Uterus (tissue), 4 donors: ENCODE results near the gene PSMC3. TPM values are rescaled to one million over a fixed set of nuclear protein-coding genes. Genes with fewer than 3 reads are reported as not detected.
A peak's percentile ranks its signal among the peaks of the same experiment; 100 is the strongest.

Source experiments
- DNase-seq, 2 donors: peaks; one replicate each; pipeline ENCODE4 v3.0.0-alpha.2; 2019 to 2020
- H3K27ac ChIP-seq, 2 donors: fragments of 200-600 bp; sonication (generic); 1 replicate in 1 of 2; 2 replicates in 1 of 2; pipeline ENCODE4 v1.5.1; 2016 to 2018
- H3K27me3 ChIP-seq, 2 donors: fragments of 200-600 bp; sonication (generic); one replicate each; pipeline ENCODE4 v1.5.1; 2018 to 2019; ENCODE audit warnings: control low read depth in 1 of 2
- H3K36me3 ChIP-seq, 2 donors: fragments of 200-600 bp; sonication (generic); one replicate each; pipeline ENCODE4 v1.5.1; 2019; ENCODE audit warnings: control low read depth in 1 of 2
- H3K4me1 ChIP-seq, 2 donors: fragments of 200-600 bp; sonication (generic); one replicate each; pipeline ENCODE4 v1.5.1; 2018 to 2019; ENCODE audit warnings: control low read depth in 1 of 2
- H3K4me3 ChIP-seq, 2 donors: fragments of 200-600 bp; sonication (generic); 1 replicate in 1 of 2; 2 replicates in 1 of 2; pipeline ENCODE4 v1.5.1; 2018 to 2019; ENCODE audit warnings: mild to moderate bottlenecking in 1 of 2
- H3K9me3 ChIP-seq, 2 donors: fragments of 200-600 bp; sonication (generic); one replicate each; pipeline ENCODE4 v1.5.1; 2019; ENCODE audit warnings: control low read depth in 1 of 2
- CTCF ChIP-seq, 4 experiments: fragments of 200-600 bp in 2 of 4; fragments of 450-650 bp in 2 of 4; sonication (generic) in 2 of 4; IDR thresholded peaks; one replicate each; pipeline ENCODE4 v1.5.1; 2016 to 2019; ENCODE audit warnings: antibody characterized with exemption in 4 of 4, mild to moderate bottlenecking in 2 of 4, moderate library complexity in 1 of 4
- POLR2A ChIP-seq, 2 donors: fragments of 450-650 bp; IDR thresholded peaks; one replicate each; pipeline ENCODE4 v1.6.1; 2016; ENCODE audit warnings: antibody characterized with exemption in 2 of 2, mild to moderate bottlenecking in 1 of 2, moderate library complexity in 1 of 2
- intact Hi-C: fragments of 100-400 bp; cut with DNase I; formaldehyde crosslinking; loops from one replicate; pipeline ENCODE4 v1.15.1; 2023; ENCODE audit warnings: low total_unique reads
- total RNA-seq, 4 donors: library from RNA; depleted of rRNA in 3 of 4; stranded (reverse); fragments of >200 nt in 3 of 4; gene quantifications; one replicate each; pipeline versions ENCODE4 v1.1.0 to v1.2.4, GENCODE V29; 2014 to 2023
- donor health status: DM: yes; HTN: yes; CAD: no.

Gene PSMC3
- total RNA-seq, 4 donors from 2014 or later: 43.8 to 161 (median 96.2) TPM

GRCh38 chr11:47403571-47403970 is 22.7 kb downstream of the PSMC3 start:
- Histone ChIP-seq H3K27ac (no peak overlapping the region), H3K4me1 (peaks cover 3 to 13% of the 10 kb centered on the region in 2 donors), H3K36me3 (no peaks in the 10 kb centered on the region), H3K4me3 (no peak overlapping the region), H3K27me3 (no peaks in the 10 kb centered on the region), H3K9me3 (no peaks in the 10 kb centered on the region)
- TF ChIP-seq CTCF (IDR thresholded peaks at IDR 0.05): no peak
- TF ChIP-seq POLR2A (IDR thresholded peaks at IDR 0.05): no peak
- intact Hi-C loops: no loop called here
- DNase-seq: no peak

GRCh38 chr11:47403135-47403534 is 23.1 kb downstream of the PSMC3 start:
- Histone ChIP-seq H3K4me1 (peaks cover 3 to 13% of the 10 kb centered on the region in 2 donors), H3K36me3 (no peaks in the 10 kb centered on the region), H3K4me3 (no peak overlapping the region), H3K27me3 (no peaks in the 10 kb centered on the region), H3K9me3 (no peaks in the 10 kb centered on the region), H3K27ac (no peak overlapping the region)
- no peak for TF ChIP-seq CTCF (IDR thresholded peaks at IDR 0.05)
- no peak for TF ChIP-seq POLR2A (IDR thresholded peaks at IDR 0.05)
- intact Hi-C loops: no loop called here
- no peak for DNase-seq

GRCh38 chr11:47400768-47401279 is 25.4 kb downstream of the PSMC3 start:
- peak overlapping the region in 1 of 2 donors; percentile 49 for H3K4me3 ChIP-seq
- H3K4me1 ChIP-seq: peaks cover 0 to 6% of the 10 kb centered on the region in 2 donors
- H3K27me3 ChIP-seq: no peaks in the 10 kb centered on the region
- TF ChIP-seq CTCF (IDR thresholded peaks at IDR 0.05): no peak
- no peak for TF ChIP-seq POLR2A (IDR thresholded peaks at IDR 0.05)
- H3K9me3 ChIP-seq: no peaks in the 10 kb centered on the region
- intact Hi-C loops: no loop called here
- no peaks in the 10 kb centered on the region for H3K36me3 ChIP-seq
- peak overlapping the region; percentile 81 to 92 for H3K27ac ChIP-seq
- no peak for DNase-seq

GRCh38 chr11:47399860-47400767 is 26.1 kb downstream of the PSMC3 start:
- Histone ChIP-seq H3K9me3 (no peaks in the 10 kb centered on the region), H3K27me3 (no peaks in the 10 kb centered on the region), H3K27ac (peak overlapping the region; percentile 81 to 92), H3K36me3 (no peaks in the 10 kb centered on the region), H3K4me1 (peaks cover 0 to 6% of the 10 kb centered on the region in 2 donors), H3K4me3 (peak overlapping the region; percentile 49)
- TF ChIP-seq CTCF (IDR thresholded peaks at IDR 0.05): no peak
- TF ChIP-seq POLR2A (IDR thresholded peaks at IDR 0.05): peak in 1 of 2 donors; percentile 63
- intact Hi-C loops: no loop called here
- DNase-seq: peak in 1 of 2 donors; percentile 59

- no peak overlapping the region for H3K27ac ChIP-seq
- no peak for DNase-seq
- H3K27me3 ChIP-seq: no peaks in the 10 kb centered on the region
- TF ChIP-seq POLR2A (IDR thresholded peaks at IDR 0.05) (no peak), CTCF (IDR thresholded peaks at IDR 0.05) (no peak)
- no peaks in the 10 kb centered on the region for H3K36me3 ChIP-seq
- no peaks in the 10 kb centered on the region for H3K9me3 ChIP-seq
- intact Hi-C loops: no loop called here
- H3K4me1 ChIP-seq: peaks cover 0 to 6% of the 10 kb centered on the region in 2 donors
- H3K4me3 ChIP-seq: no peak overlapping the region
Observed at GRCh38 chr11:47398551-47398950, 27.7 kb downstream of the PSMC3 start.
